ENCODE results near the gene PLEKHA5.
A peak's percentile ranks its signal among the peaks of the same experiment; 100 is the strongest.
"Not testable (repeated sequence)": the region's sequence is repeated elsewhere in the genome, so short reads cannot be mapped to it uniquely, and the experiment has no call there.

Gene PLEKHA5

GRCh38 chr12:19203539-19204506, 74.3 kb downstream of the PLEKHA5 start:
- no peak for DNase-seq (ENCODE audit: low read depth)

GRCh38 chr12:19205120-19205519, 75.6 kb downstream of the PLEKHA5 start:
- no peak for DNase-seq (ENCODE audit: low read depth)

GRCh38 chr12:19206493-19207077, 77.1 kb downstream of the PLEKHA5 start:
- no peak for DNase-seq (ENCODE audit: low read depth)

GRCh38 chr12:19208456-19208855, 78.9 kb downstream of the PLEKHA5 start:
- DNase-seq (ENCODE audit: low read depth), result no peak

GRCh38 chr12:19209661-19210060, 80.1 kb downstream of the PLEKHA5 start:
- no peak for DNase-seq (ENCODE audit: low read depth)

- no peak for DNase-seq (ENCODE audit: low read depth)
These were observed 82.3 kb downstream of the PLEKHA5 start for GRCh38 chr12:19211802-19212201.

GRCh38 chr12:19212245-19212644, 82.7 kb downstream of the PLEKHA5 start:
- no peak for DNase-seq (ENCODE audit: low read depth)

GRCh38 chr12:19214020-19214419, 84.5 kb downstream of the PLEKHA5 start:
- no peak for DNase-seq (ENCODE audit: low read depth)

GRCh38 chr12:19215115-19215514, 85.6 kb downstream of the PLEKHA5 start:
- DNase-seq (ENCODE audit: low read depth), result no peak

GRCh38 chr12:19217446-19217845, 87.9 kb downstream of the PLEKHA5 start:
- DNase-seq (ENCODE audit: low read depth), result no peak

- no peak for DNase-seq (ENCODE audit: low read depth)
These were observed 90.7 kb downstream of the PLEKHA5 start for GRCh38 chr12:19220205-19220604.

- DNase-seq (ENCODE audit: low read depth), result peak; percentile 76
These were observed 91.4 kb downstream of the PLEKHA5 start for GRCh38 chr12:19220852-19221466.

- DNase-seq (ENCODE audit: low read depth), result no peak
These were observed 93.0 kb downstream of the PLEKHA5 start for GRCh38 chr12:19222558-19222957.

GRCh38 chr12:19223018-19223417, 93.5 kb downstream of the PLEKHA5 start:
- DNase-seq (ENCODE audit: low read depth), result no peak

- no peak for DNase-seq (ENCODE audit: low read depth)
These were observed 94.2 kb downstream of the PLEKHA5 start for GRCh38 chr12:19223695-19224094.

- no peak for DNase-seq (ENCODE audit: low read depth)
These were observed 95.2 kb downstream of the PLEKHA5 start for GRCh38 chr12:19224746-19225145.

- no peak for DNase-seq (ENCODE audit: low read depth)
These were observed 97.8 kb downstream of the PLEKHA5 start for GRCh38 chr12:19227190-19227879.

GRCh38 chr12:19227880-19228210, 98.3 kb downstream of the PLEKHA5 start:
- no peak for DNase-seq (ENCODE audit: low read depth)

GRCh38 chr12:19229021-19229420, 99.5 kb downstream of the PLEKHA5 start:
- not testable (repeated sequence) for DNase-seq (ENCODE audit: low read depth)

GRCh38 chr12:19230299-19230866, 100.8 kb downstream of the PLEKHA5 start:
- DNase-seq (ENCODE audit: low read depth), result no peak

- DNase-seq (ENCODE audit: low read depth), result no peak
These were observed 101.4 kb downstream of the PLEKHA5 start for GRCh38 chr12:19230896-19231295.

GRCh38 chr12:19234171-19234704, 104.7 kb downstream of the PLEKHA5 start:
- DNase-seq (ENCODE audit: low read depth), result no peak
